DMS 273 (cell line): Measurements from ENCODE around the gene DENND1A.

ENCODE experiments used
- DNase-seq: peaks from one replicate; lab custom pipeline; 2025; ENCODE audit not compliant: unreplicated experiment; lab: John Stamatoyannopoulos, UW

DENND1A gene

DNA sequence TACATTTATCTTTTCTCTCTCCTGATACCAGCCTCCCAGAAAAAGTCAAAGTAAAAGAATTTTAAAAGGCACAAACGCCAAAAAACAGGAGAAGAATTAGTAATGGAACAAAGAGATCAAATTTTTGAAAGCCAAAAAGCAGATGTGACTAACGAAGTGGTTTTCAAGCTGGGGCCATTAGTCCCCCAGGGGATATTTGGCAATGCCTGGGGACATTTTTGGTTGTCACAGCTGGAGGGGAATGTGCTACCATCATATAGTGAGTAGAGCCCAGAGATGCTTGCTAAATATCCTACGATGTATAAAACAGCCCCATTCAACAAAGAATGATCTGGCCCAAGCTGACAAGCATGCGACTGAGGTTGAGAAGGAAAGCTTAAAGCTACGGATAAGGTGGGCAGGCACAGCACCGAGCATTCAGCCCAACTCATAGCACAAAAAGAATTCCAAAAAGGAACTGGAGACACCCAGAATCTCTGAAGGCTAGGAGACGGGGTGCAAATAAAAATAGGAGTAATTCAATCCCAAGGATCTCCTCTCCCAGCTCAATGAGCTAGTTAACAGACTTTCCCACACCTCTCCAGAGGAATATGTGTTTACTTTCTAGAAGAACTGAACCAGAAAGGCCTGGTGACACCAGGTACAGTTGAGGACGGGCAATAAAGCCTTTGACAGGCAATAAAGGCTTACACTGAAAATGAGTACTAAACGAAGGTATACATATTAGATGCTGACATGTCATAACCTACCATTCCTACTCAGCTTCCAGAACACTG is 269.0 kb downstream of the DENND1A start:
- DNase-seq: no peak

DNA sequence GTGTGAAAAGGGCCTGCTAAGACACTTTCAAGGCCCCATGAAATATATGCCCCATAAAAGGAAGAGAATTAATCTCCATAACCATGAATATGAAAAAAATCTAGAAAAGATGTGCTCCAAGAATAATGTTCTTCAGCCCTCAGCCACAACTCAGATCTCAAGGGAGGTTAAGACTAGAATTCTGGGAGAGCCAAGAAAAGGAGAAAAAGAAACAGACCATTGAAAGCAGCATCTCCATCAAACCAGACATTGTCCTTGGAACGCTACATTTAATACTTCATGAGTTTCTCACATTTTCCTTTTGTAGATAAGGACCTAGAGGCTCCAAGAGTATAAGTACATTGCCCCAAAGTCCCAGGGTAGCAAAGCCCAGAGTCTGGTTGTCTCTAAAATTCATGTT is 270.6 kb downstream of the DENND1A start:
- no peak for DNase-seq

DNA sequence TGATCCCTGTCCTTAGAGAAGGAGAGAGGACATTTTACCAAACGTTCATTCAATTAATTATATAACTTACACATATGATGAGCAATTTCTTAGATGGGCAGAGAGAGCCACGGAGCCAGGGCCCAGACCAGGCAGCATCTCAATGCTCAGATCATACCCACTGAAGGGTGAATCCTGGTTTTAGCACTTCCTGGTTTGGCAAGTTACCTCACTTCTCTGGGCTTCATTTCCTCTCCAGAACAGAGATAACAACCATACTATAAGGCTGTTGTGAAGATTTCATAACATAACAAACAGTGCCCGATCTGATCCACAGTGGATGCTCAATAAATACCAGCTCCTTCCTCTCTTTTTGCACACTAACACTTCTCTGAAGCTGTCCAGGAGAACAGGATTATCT is 271.1 kb downstream of the DENND1A start:
- DNase-seq: no peak

DNA sequence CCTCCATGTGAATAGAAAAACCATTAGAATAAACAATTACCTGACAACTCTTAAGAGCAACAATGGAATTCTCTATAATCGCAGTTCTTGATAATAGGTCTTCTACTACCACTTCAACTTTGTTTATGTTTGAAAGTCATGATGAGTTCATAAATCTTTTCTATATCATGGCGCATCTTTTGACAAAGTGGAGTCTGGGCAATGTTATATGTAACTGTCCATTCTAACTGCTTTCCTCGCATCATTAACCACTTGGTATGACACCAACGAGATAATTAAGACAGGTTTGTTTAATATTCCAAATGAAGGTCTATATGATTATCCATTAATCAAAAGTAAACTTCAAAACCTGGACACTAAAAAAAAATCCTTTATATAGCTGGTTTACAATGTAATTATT is 272.0 kb downstream of the DENND1A start:
- no peak for DNase-seq

DNA sequence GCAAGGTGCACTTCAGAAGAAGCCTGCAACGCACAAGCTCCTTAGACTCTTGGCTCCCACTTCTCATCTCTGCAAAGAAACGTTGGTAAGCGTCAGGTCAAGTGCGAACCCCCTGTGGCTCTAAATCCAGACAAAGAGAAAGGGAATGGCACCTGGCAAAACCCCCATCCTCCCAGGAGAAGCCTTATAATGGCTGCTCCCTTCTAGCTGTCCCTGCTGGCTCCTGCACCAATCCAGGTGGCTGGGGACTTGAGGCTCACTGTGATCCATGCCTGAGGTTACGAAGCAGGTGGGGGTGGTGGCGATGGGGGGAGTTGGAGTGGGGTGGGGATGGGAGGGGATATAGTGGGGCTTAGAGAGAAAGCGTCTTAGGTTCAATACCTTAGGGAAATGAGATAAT is 272.8 kb downstream of the DENND1A start:
- DNase-seq: no peak

DNA sequence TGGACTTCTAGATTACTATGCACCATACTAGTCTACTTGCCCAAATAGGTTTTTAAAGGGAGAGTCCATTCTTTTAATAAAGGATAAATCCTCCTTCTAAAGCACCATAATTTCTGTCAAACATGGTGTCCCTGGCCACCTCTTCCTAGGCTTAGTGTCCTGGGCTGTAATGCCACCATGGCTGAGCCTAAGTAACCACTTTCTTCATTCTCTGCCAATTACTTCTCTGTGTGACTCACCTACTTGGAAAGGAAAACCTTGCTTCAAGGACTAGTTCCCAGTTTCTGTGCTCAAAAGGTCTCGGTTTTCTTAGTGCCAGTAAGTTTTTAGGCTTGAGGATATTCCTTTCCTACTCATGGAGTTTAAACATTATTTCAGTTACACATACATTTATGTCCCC is 273.4 kb downstream of the DENND1A start:
- DNase-seq: no peak

DNA sequence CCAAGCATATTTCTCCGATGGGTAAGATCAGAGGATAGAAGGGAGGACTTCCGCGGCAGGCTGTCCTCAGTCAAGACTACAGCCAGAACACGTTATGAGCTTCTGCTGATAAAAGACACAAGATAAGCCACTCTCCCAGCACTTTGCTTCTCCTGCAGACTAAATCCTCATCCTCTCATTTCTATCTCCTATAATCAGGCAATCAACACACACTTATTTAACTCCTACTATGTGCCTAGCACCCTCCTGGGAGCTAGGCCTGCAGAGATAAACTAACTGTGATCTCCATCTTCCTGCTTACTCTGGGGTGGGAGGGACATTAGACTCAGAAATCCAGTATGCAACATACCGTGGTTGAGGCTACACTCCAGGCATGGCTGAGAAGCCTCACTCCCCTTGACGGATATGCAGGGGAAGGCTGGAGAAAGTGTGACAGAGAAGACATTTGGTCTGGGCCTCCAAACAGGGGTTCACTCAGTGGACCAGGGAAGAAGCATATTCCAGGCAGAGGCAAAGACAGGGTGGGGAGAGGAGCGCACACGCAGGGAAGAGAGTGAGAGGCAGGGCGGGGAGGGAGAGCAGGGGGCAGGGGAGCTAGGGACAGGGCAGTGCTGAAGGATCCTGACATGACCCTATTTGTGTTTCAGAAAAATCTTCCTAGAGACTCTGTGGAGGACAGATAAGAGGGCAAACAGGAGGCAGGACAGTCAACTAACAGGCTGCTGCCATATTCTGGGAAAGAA is 274.1 kb downstream of the DENND1A start:
- no peak for DNase-seq

DNA sequence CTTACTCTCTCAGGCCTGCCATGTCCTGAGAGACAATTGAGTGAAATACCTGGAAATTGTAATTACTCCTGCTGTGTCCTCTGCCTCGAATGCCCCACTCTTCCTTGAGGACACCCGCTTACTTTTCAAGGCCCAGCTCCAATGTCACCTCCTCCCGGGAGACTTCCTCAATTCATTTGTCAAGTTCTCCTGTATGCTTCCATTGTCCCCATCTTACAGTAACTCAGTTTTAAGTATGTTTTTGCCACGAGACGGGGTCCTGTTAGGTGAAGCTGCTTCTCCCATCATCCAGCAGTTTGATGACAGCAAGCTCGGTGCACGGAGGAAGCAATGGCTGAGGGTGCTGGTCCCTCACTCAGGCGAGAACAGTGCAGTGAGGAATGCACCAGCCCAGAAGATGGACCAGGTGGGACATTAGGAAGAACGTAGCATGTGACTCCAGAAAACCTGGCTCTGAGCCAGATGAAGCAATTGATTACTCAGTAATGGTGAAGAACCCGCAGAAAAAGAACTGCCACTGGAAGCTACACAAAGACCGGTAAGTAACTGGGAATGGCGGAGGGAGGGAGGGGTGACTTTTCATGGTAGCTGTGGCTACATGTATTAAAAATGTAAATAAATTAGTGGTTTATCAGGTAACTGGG is 274.8 kb downstream of the DENND1A start:
- peak; percentile 4 for DNase-seq

DNA sequence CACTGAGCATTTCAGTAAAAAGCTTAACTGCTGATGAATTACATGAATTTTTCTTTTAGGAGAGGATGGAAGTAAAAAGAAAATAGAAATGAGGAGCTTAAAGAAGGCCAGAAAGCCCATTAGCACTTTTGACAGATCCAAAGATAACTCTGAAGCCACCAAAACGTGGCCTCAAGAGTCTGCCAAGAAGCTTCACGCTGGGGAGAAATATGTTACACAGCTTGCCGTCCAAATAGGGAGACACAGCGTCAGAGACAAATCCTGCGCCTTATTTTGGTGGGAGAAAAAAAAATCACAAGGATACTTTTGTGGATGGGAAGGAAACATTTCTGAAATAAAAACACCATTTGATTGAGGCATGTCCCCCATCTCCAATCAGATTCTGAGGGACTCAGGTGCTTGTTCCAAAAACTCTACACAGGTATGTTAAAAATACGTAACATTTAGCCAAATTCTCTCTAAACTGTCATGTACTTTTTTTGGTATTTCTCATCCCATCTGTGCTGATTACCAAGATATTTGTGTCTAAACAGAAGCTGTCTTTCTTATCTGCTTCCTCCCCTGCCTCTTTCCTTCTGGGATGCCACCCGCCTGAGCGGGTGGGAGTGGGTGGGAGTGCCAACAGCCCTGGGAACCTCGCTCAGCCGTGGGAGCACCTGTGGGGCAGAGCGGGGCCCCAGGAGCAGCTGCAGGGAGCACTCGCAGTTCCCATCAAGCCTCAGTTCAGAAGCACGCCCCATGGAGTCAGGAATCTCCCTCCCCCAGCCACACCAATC is 275.5 kb downstream of the DENND1A start:
- no peak for DNase-seq

DNA sequence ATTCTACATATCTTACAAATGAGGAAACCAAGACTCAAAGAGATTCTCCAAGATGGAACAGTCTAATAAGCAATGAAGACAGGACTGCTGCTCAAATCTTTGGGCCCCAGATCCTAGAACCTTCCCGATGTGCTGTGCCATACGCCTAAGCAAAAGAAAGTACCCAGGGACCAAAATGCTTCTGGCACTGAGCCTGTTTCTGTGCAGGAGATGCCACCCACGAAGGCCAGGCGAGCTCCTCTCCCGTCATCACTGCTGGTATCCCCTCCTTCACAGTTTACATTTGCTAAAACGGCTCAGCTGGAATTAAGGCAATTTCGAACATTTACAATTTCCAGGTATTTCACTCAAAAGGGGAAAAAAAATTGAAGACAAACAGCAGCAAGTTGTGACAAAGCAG is 277.5 kb downstream of the DENND1A start:
- no peak for DNase-seq

DNA sequence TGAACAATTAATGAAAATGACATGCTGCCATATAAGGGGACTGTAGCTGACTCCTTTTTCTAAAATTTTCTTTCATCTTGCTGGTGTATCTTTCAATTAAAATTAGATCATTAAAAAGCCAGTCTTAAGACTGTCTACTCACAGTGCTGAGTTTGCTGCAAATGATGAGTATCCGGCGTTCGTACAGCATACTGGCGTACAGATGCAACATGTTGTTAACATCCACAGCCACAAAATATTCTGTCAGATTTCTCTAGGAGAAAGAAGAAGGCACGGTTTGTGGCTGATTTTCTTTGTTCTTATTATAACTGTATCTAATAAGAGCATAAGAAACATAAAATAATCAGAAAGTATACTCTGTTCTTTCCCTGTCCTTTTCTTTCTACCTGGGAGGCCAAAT is 278.1 kb downstream of the DENND1A start:
- no peak for DNase-seq

DNA sequence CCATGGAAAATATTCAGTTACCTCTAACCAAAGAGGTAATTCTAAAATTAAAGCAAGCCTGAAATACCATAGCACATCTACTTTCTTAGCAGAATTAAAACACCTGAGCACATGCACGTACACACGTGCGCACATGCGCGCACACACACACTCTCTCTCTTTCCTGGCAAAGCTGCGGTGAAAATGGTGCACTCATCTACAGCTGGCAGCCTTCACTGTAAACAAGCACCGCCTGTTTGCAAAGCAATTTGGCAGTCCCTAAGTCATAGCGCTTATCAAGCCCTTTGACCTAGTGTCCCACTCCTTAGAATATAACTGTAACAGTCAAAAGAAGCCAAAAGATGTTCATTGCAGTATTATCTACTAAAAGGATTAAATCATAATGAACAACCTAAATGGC is 278.7 kb downstream of the DENND1A start:
- DNase-seq: no peak

DNA sequence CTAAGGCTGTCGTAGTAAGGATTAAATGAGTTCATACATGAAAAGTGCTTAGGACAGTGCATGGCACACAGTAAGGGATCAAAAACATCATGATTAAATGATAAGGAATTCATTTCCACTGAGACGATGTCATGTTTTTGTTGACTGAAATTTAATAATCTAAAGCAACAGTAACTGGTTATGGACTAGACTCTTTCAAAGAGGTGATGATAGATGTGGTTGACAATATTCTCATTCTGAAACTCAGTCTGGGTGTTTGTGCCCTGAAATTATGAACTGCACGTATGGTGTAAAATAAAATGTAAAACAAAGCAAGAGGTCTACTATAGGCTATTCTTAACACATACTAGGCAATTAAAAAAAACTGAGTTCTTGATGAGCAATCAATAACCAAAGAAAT is 280.0 kb downstream of the DENND1A start:
- no peak for DNase-seq

DNA sequence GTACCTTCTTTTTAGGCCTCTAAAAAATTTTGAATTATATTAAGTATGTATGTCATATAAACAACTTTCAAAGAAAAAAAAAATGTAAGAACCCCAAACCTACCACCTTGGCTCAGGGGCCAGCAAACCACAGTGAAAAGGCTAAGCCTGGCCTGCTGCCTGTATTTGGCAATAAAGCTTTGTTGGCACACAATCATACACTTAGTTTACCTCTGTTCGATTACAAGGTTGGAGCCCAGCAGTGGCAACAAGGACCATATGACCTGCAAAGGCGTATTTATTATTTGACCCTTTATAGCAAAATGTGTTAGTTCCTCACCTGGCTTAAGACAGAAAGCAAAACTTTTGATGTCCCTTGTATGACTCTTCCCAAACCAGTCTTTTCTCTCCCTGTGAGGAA is 282.8 kb downstream of the DENND1A start:
- DNase-seq: no peak

DNA sequence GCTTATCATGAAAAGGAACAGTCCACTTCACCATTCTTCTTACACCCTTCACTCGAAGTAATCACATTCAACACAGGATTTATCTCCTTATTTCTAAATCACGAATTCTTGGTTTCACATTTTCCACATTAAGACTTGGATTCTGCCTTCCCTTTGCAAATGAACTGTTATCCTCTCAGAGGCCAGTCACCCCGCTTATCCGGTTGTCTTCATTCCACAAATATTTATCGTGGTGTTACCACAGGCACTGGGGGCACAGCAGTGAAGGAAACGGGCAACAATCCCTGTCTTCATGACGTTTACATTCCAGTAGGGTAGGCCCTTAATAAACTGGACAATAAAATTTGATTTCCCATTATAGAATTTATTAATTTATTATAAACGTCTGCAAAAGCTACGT is 284.2 kb downstream of the DENND1A start:
- no peak for DNase-seq

DNA sequence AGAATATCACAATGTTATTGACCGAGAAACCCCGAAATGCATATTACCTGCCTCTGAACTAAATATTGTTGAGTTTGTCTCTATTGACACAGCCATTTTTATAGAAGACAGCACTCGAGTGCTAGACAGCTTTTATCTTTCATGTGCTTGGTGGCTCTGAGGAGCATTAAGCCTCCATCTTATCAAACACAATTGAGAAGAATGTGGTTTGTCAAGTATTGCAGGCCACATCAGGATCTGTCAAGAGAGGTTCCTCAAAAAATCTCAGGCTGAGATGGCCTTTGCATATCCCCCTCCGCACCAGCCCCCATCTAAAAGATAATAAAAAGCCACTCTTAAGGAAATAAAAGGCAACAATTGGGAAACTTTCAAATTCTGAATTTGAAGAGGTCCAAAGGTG is 284.8 kb downstream of the DENND1A start:
- DNase-seq: no peak

DNA sequence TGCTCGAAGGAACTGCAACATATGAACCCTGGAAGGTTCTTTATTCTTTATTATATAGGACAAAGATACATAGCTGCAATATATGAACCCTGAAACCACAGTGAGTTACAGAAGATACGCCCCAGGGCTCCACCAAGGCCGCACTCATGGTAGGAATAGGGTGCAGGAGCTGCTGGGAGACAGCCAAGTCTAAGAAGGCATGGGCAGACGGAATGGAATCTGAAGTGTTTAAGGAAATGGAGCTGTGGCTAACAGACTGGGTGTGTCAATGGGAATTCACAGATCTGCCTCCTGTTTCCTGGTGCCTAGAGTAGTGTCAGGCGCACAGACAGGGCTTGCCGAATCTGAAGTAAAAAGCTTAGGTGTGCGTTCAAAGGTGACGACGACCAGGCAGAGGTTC is 286.4 kb downstream of the DENND1A start:
- no peak for DNase-seq

DNA sequence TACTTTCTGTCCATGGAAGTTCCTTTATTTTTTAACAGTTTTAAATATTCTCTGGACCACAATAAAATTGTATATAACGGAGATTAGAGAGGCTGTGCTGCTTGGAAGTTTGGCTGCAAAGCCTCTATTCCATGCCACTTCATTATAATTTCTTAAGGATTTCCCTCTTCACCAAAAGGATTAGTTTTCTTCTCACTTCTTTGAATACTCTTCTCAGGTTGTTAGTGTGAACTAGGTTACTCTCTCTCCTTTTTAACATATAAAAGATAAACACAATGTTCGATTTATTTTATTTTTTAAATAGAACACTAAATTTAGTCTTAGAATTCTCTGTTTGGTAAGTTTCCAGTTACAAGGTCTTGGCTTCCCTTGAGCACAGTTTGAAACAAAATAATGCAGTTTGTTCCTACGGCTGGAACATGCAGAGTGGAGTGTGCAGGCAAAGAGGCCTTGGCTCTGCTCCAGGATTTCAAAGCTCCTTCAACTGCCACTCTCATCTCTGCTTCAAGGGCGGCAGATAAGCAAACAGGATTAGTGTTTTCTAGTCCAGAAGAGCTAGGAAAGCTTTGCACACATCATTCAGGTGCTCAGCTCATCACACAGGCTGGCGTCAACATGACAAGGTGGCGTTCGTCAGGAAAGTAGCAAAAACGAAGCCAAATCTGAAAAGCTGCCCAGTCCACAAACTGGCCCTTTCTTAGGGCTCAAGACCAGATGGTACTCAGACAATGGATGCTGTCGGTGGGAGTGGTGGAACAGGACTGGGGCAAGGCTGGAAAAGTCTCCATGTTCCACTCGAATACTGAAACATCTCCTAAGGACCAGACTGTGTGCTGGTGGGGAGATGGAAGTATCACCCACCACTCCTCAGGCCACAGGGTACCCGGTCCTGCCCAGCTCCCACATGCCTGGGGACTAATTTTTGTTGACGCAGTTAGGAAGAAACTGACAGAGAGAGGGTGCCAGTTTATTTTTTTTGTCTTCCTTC is 287.3 kb downstream of the DENND1A start:
- peak; percentile 83 for DNase-seq

DNA sequence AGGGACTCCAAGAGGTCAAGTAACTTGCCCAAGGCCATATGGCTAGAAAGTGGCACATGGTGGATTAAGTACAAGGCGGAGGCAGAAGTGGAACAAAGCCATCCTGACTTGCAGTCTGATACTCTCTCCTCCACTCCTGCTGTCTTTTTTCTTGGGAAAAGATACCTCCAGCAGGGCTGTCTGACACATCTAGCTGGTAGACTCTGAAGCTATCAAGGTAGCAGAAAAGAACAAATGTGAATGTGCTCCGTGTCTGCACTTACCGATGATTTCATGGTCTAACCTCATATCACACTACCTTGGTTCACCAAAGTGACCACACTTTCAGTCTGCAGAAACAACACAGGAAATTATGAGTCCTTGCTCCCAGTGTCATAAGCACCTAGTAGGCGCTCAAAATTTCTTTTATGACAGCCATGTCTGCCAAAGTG is 289.1 kb downstream of the DENND1A start:
- DNase-seq: peak; percentile 6

DNA sequence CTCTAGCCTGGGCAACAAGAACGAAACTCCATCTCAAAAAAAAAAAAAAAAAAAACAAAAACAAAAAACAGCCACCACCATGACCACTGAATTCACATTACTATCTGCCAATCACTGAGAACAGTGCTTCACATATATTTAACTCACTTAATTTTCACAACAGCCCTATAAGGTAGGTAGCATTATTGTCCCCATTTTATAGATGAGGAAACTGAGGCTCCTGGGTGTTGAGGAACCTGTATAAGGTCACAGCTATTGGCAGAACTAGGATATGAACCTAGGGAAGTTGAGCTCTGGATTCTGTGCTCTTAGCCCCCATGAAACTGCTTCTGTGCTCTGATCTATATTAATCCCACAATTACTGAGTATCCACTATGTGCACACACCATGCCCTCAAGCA is 290.2 kb downstream of the DENND1A start:
- no peak for DNase-seq
